Thymus (tissue), 11 donors: Measurements from ENCODE around the gene ZNF445. TPM values are rescaled to one million over a fixed set of nuclear protein-coding genes. Genes with fewer than 3 reads are reported as not detected.

Source experiments
- DNase-seq, 9 donors: peaks; one replicate each; pipeline ENCODE4 v3.0.0-alpha.2; 2013; ENCODE audit warnings: low spot score in 9 of 9, low read depth in 6 of 9, missing footprints in 1 of 9
- H3K27ac ChIP-seq, 2 donors: one replicate each; pipeline ENCODE4 v1.5.1; 2013; ENCODE audit warnings: control low read depth in 1 of 2, low read depth in 1 of 2, low read length in 1 of 2, mild to moderate bottlenecking in 1 of 2, moderate library complexity in 1 of 2
- H3K27me3 ChIP-seq, 2 donors: one replicate each; pipeline ENCODE4 v1.5.1; 2013; ENCODE audit warnings: low read length in 1 of 2; ENCODE audit not compliant: control insufficient read depth in 2 of 2, insufficient read depth in 1 of 2
- H3K36me3 ChIP-seq, 2 donors: one replicate each; pipeline ENCODE4 v1.5.1; 2013; ENCODE audit warnings: low read length in 1 of 2, mild to moderate bottlenecking in 1 of 2, moderate library complexity in 1 of 2; ENCODE audit not compliant: control insufficient read depth in 2 of 2, insufficient read depth in 2 of 2
- H3K4me1 ChIP-seq, 2 donors: one replicate each; pipeline ENCODE4 v1.5.1; 2013; ENCODE audit warnings: low read length in 2 of 2; ENCODE audit not compliant: control insufficient read depth in 2 of 2, insufficient read depth in 2 of 2
- H3K4me3 ChIP-seq, 2 donors: one replicate each; pipeline ENCODE4 v1.5.1; 2013; ENCODE audit warnings: low read length in 2 of 2, control low read depth in 1 of 2, mild to moderate bottlenecking in 1 of 2
- H3K9me3 ChIP-seq, 2 donors: one replicate each; pipeline ENCODE4 v1.5.1; 2013; ENCODE audit warnings: low read length in 1 of 2, mild to moderate bottlenecking in 1 of 2; ENCODE audit not compliant: control insufficient read depth in 2 of 2, insufficient read depth in 1 of 2
- WGBS: extraction: QIAGEN DNeasy Blood & Tissue Kit; methylation state at CpG from one replicate; pipeline ENCODE4 v1.1.7; 2013; 5-methylcytosine and 5-hydroxymethylcytosine counted together
- polyA plus RNA-seq: library from polyadenylated mRNA; stranded (reverse); fragments of 200-250 nt; gene quantifications from one replicate; pipeline ENCODE4 v1.2.3, GENCODE V29; 2013
- total RNA-seq: library from RNA; stranded (reverse); fragments of 120-200 nt; gene quantifications from one replicate; pipeline ENCODE4 v1.2.4, GENCODE V29; 2013
- donor health status: healthy.

ZNF445 gene
- total and polyA plus RNA-seq, 2 donors, result 5.0 to 5.9 TPM

DNA sequence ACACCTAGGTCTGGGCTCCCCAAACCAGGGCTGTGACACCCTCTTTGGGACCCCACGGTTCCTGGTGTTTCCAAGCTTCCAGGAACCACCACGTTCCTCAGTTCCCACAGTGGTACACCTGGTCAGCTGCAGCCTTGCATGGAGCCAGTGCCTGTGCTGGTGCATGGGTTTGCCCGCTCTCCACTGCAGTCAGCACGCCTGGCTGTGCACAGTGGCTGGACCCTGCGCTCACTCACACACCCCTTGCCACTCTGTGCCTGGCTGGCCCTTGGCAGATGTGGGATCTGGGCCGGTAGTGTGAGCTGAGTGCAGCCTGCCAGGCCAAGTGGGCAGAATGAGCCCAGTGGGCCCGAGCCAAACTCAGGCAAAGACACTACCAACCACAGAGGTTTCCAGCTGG, 90.1 kb downstream of the ZNF445 start:
- Histone ChIP-seq H3K9me3 (peaks cover 5 to 18% of the 10 kb centered on the region in 2 donors), H3K27ac (no peak overlapping the region), H3K4me3 (no peak overlapping the region), H3K27me3 (no peaks in the 10 kb centered on the region), H3K4me1 (no peaks in the 10 kb centered on the region), H3K36me3 (peaks cover 0 to 7% of the 10 kb centered on the region in 2 donors)
- no peak for DNase-seq
- WGBS, result 97% methylated on average over 7 of the region's 7 CpGs

Other genes starting within 250 kb of the ZNF445 start
- gene TOPAZ1, start 235.8 kb downstream of the ZNF445 start, total RNA-seq, result under 0.01 TPM
- gene TOPAZ1, start 235.8 kb downstream of the ZNF445 start, polyA plus RNA-seq, result under 0.01 TPM
- 19.0 TPM for gene TCAIM, start 138.9 kb downstream of the ZNF445 start, total RNA-seq
- gene TCAIM, start 138.9 kb downstream of the ZNF445 start, polyA plus RNA-seq, result 18.1 TPM
- 8.0 TPM for gene ZKSCAN7, start 77.5 kb upstream of the ZNF445 start, total RNA-seq
- 5.3 TPM for gene ZKSCAN7, start 77.5 kb upstream of the ZNF445 start, polyA plus RNA-seq
- 3.1 TPM for gene ZNF660, start 107.3 kb upstream of the ZNF445 start, total RNA-seq
- gene ZNF660, start 107.3 kb upstream of the ZNF445 start, polyA plus RNA-seq, result 2.3 TPM
- 13.2 TPM for gene ZNF197, start 147.4 kb upstream of the ZNF445 start, total RNA-seq
- gene ZNF197, start 147.4 kb upstream of the ZNF445 start, polyA plus RNA-seq, result 13.8 TPM
- gene ZNF35, start 171.1 kb upstream of the ZNF445 start, total RNA-seq, result 5.0 TPM
- 4.5 TPM for gene ZNF35, start 171.1 kb upstream of the ZNF445 start, polyA plus RNA-seq
- gene ZNF502, start 235.0 kb upstream of the ZNF445 start, total RNA-seq, result 4.9 TPM
- 4.7 TPM for gene ZNF502, start 235.0 kb upstream of the ZNF445 start, polyA plus RNA-seq